LNCAP (cell line): ENCODE measurements around the gene OSBPL6.

Experiments
- TF ChIP-seq, protein P1 (sequence below): fragments of 450-650 bp; IDR thresholded peaks from 2 replicates; pipeline ENCODE4 v1.5.1; 2017; ENCODE audit warnings: mild to moderate bottlenecking

Gene OSBPL6

DNA sequence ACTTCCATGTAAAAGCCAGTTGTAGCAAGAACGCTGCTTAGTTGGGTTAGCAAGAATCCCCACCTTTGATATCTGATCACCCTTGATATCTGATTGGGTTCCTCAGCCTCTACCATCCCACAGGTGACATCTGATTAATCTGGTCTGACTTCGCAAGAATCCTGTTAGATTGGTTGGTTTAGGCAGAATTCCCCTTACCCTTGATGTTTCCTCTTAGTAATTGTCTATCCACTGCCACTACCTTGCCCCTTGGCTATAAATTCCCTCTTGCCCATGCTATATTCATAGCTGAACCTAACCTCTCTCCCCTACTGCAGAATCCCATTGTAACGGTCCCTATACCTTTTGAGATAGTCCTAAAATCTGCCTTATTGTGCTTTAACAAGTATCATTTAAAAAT is 223.6 kb downstream of the OSBPL6 start:
- TF ChIP-seq, protein P1, sequence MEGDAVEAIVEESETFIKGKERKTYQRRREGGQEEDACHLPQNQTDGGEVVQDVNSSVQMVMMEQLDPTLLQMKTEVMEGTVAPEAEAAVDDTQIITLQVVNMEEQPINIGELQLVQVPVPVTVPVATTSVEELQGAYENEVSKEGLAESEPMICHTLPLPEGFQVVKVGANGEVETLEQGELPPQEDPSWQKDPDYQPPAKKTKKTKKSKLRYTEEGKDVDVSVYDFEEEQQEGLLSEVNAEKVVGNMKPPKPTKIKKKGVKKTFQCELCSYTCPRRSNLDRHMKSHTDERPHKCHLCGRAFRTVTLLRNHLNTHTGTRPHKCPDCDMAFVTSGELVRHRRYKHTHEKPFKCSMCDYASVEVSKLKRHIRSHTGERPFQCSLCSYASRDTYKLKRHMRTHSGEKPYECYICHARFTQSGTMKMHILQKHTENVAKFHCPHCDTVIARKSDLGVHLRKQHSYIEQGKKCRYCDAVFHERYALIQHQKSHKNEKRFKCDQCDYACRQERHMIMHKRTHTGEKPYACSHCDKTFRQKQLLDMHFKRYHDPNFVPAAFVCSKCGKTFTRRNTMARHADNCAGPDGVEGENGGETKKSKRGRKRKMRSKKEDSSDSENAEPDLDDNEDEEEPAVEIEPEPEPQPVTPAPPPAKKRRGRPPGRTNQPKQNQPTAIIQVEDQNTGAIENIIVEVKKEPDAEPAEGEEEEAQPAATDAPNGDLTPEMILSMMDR: no peak

- TF ChIP-seq, protein P1: no peak
These were observed 224.1 kb downstream of the OSBPL6 start for GRCh38 chr2:178418426-178418825.

- TF ChIP-seq, protein P1: peak; percentile 54
These were observed 224.8 kb downstream of the OSBPL6 start for GRCh38 chr2:178419123-178419522.

- TF ChIP-seq, protein P1: no peak
These were observed 226.2 kb downstream of the OSBPL6 start for GRCh38 chr2:178420463-178420999.

GRCh38 chr2:178422097-178422496 is 227.8 kb downstream of the OSBPL6 start:
- TF ChIP-seq, protein P1: no peak

- TF ChIP-seq, protein P1: no peak
These were observed 231.0 kb downstream of the OSBPL6 start for GRCh38 chr2:178425255-178425827.

DNA sequence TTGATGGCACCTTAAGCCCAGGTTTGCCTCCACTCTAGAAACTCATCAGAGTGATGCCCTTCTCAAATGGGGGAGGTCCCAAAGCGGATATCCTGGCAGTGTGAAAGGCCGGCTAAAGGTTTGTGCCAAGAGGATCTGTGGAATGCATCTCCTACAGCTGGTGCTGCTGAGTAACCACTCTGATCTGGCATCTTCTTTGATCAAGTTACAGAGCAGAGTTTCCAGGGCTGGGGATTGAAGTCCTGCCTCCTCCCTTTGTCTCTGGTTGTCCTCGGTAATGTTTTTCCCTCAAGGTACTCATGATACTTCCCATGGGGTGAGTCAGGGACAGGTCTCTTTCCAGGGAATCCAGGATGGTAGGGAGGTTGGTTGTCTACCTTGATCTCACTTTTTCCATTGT is 232.1 kb downstream of the OSBPL6 start:
- TF ChIP-seq, protein P1: no peak

DNA sequence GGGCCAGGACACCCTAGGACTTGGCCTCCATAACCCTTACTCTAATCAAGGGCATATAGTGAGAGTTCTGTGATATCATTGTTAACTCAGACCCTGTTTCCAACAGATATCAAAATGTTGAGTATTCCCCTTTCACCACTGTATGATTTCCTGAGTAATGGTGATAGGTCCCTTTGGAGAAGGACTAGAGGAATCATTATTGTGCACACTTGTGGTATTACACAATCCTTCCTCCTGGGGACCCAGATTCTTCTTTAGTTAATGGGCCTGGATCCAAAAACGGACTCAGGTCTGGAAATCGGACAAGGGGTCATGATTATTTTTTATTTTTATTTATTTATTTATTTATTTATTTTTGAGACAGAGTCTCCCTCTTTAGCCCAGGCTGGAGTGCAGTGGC is 233.1 kb downstream of the OSBPL6 start:
- TF ChIP-seq, protein P1: no peak
